Pancreas (tissue), 10 donors: ENCODE measurements around the gene MVK. TPM values are rescaled to one million over a fixed set of nuclear protein-coding genes. Genes with fewer than 3 reads are reported as not detected.

ENCODE experiments used
- ATAC-seq, 4 donors: fragments of 200-7000 bp; cut with Tn5 transposase; one replicate each; pipeline versions ENCODE4 v1.8.0 to v1.9.1; 2020; ENCODE audit warnings: mild to moderate bottlenecking in 4 of 4, moderate library complexity in 4 of 4
- DNase-seq, 6 donors: peaks; one replicate each; pipeline ENCODE4 v3.0.0-alpha.2; 2020
- FAIRE-seq: peaks from 2 replicates; lab custom pipeline; 2012; peaks lifted over from hg19 to GRCh38; lab: Jason Lieb, UNC
- H3K27ac ChIP-seq, 4 donors: fragments of 200-600 bp; sonication (generic); 1 replicate in 3 of 4; 2 replicates in 1 of 4; pipeline versions ENCODE4 v1.5.0 to v1.8.0; 2020
- H3K27me3 ChIP-seq, 4 donors: fragments of 200-600 bp; one replicate each; pipeline ENCODE4 v1.8.0; 2021
- H3K36me3 ChIP-seq, 3 donors: fragments of 200-600 bp; sonication (generic) in 1 of 3; one replicate each; pipeline versions ENCODE4 v1.5.0 to v1.8.0; 2020 to 2021
- H3K4me1 ChIP-seq, 3 donors: fragments of 200-600 bp; one replicate each; pipeline ENCODE4 v1.8.0; 2021
- H3K4me3 ChIP-seq, 4 donors: fragments of 200-600 bp; sonication (generic) in 2 of 4; one replicate each; pipeline versions ENCODE4 v1.5.0 to v1.8.0; 2020 to 2021
- H3K9me3 ChIP-seq, 4 donors: fragments of 200-600 bp; one replicate each; pipeline ENCODE4 v1.8.0; 2021
- CTCF ChIP-seq, 4 donors: fragments of 200-600 bp; sonication (generic) in 3 of 4; IDR thresholded peaks; one replicate each; pipeline versions ENCODE4 v1.5.0 to v1.8.0; 2021; ENCODE audit warnings: antibody characterized with exemption in 4 of 4
- WGBS, 2 donors: extraction: QIAGEN DNeasy Blood & Tissue Kit; methylation state at CpG; one replicate each; pipeline ENCODE4 v1.1.7; 2013; 5-methylcytosine and 5-hydroxymethylcytosine counted together
- intact Hi-C, 3 donors: fragments of 100-400 bp; cut with DNase I; formaldehyde crosslinking; loops; one replicate each; pipeline versions ENCODE4 v1.11.1 to v1.14.2; 2022
- polyA plus RNA-seq, 2 donors: library from polyadenylated mRNA; stranded (reverse); fragments of 200-250 nt; gene quantifications; one replicate each; pipeline ENCODE4 v1.2.3, GENCODE V29; 2013
- total RNA-seq, 6 donors: library from RNA; stranded (reverse); fragmentation: NEBNext Ultra II Directional in 4 of 6; extraction: Animal tissue kit (Norgen Biotek cat#: 25700) in 4 of 6; gene quantifications; one replicate each; pipeline versions ENCODE4 v1.2.1 to v1.2.4, GENCODE V29; 2021 to 2023
- donor health status: healthy with polysubstance abuse.
- donor health status: DM: no; HTN: no; CAD: no; lungs with moderate emphysema.
- donor health status: DM: no; HTN: no; CAD: no.
- donor health status: control.
- donor health status: control.
- donor health status: Bipolar disorder and iron deficiency.
- donor health status: DM: yes; HTN: yes; CAD: no.
- donor health status: DM: no; HTN: no; CAD: no.
- donor health status: DM: no; HTN: no; CAD: no.
- donor health status: DM: yes; HTN: yes; CAD: no.

Gene MVK
- total and polyA plus RNA-seq, 8 donors, result 5.8 to 15.9 (median 7.4) TPM

GRCh38 chr12:109583733-109584132, 10.1 kb downstream of the MVK start:
- Histone ChIP-seq H3K27ac (no peak overlapping the region), H3K27me3 (no peaks in the 10 kb centered on the region), H3K36me3 (peaks cover 0 to 6% (median 4%) of the 10 kb centered on the region in 3 donors), H3K4me1 (no peaks in the 10 kb centered on the region), H3K4me3 (no peak overlapping the region), H3K9me3 (no peaks in the 10 kb centered on the region)
- 92 to 96% methylated on average over 2 of the region's 2 CpGs for WGBS, 2 donors
- intact Hi-C loops, result no loop called here
- TF ChIP-seq CTCF (IDR thresholded peaks at IDR 0.05), result no peak
- ATAC-seq (no peak), FAIRE-seq (no peak), DNase-seq (no peak)

- TF ChIP-seq CTCF (IDR thresholded peaks at IDR 0.05), result no peak
- Histone ChIP-seq H3K4me3 (no peak overlapping the region), H3K36me3 (no peaks in the 10 kb centered on the region), H3K4me1 (no peaks in the 10 kb centered on the region), H3K9me3 (no peaks in the 10 kb centered on the region), H3K27me3 (no peaks in the 10 kb centered on the region), H3K27ac (no peak overlapping the region)
- FAIRE-seq (no peak), DNase-seq (no peak), ATAC-seq (no peak)
- intact Hi-C loops, result no loop called here
- WGBS, 2 donors, result 88 to 89% methylated on average over 10 of the region's 10 CpGs
Observed at GRCh38 chr12:109586385-109587296, 13.0 kb downstream of the MVK start.

- ATAC-seq, result no peak
- Histone ChIP-seq H3K4me1 (no peaks in the 10 kb centered on the region), H3K27me3 (no peaks in the 10 kb centered on the region), H3K27ac (no peak overlapping the region), H3K4me3 (no peak overlapping the region), H3K9me3 (no peaks in the 10 kb centered on the region), H3K36me3 (no peaks in the 10 kb centered on the region)
- no peak for TF ChIP-seq CTCF (IDR thresholded peaks at IDR 0.05)
- peak in 1 of 6 donors; percentile 54 for DNase-seq
- 93 to 96% methylated on average over 18 of the region's 18 CpGs for WGBS, 2 donors
- intact Hi-C loops, result no loop called here
- no peak for FAIRE-seq
Observed at GRCh38 chr12:109587921-109588320, 14.3 kb downstream of the MVK start.

- ATAC-seq, result peak in 1 of 4 donors; percentile 11
Observed at GRCh38 chr12:109588461-109589239, 15.1 kb downstream of the MVK start.

More at GRCh38 chr12:109588461-109589239, 15.1 kb downstream of the MVK start:
- H3K4me3 ChIP-seq, result no peak overlapping the region
- 92 to 94% methylated on average over 26 of the region's 26 CpGs for WGBS, 2 donors
- intact Hi-C loops, result no loop called here
- no peak for FAIRE-seq
- H3K27ac ChIP-seq, result no peak overlapping the region
- no peaks in the 10 kb centered on the region for H3K9me3 ChIP-seq
- no peaks in the 10 kb centered on the region for H3K27me3 ChIP-seq
- TF ChIP-seq CTCF (IDR thresholded peaks at IDR 0.05), result no peak
- peak in 1 of 6 donors; percentile 54 for DNase-seq
- H3K4me1 ChIP-seq, result no peaks in the 10 kb centered on the region
- H3K36me3 ChIP-seq, result no peaks in the 10 kb centered on the region
